HEK293 (cell line): ENCODE data around the gene ITPKC.

Source experiments
- BCL11A ChIP-seq: fragments of 450-650 bp; formaldehyde crosslinking; IDR thresholded peaks from 2 replicates; pipeline ENCODE4 v1.5.1; 2016; ENCODE audit warnings: low read depth, missing biosample characterization, missing genetic modification characterization
- CTCF ChIP-seq: fragments of 450-650 bp; formaldehyde crosslinking; IDR thresholded peaks from 2 replicates; pipeline ENCODE4 v1.5.1; 2016; ENCODE audit warnings: missing biosample characterization, missing genetic modification characterization
- HOXA7 ChIP-seq: sonication (generic); formaldehyde crosslinking; IDR thresholded peaks from 2 replicates; pipeline ENCODE4 v1.8.1; 2022; ENCODE audit warnings: missing genetic modification reagents, borderline replicate concordance
- YY1 ChIP-seq: fragments of 450-650 bp; formaldehyde crosslinking; IDR thresholded peaks from 2 replicates; pipeline ENCODE4 v1.5.1; 2018; ENCODE audit warnings: missing biosample characterization, missing genetic modification characterization
- ZBTB10 ChIP-seq: fragments of 450-650 bp; formaldehyde crosslinking; IDR thresholded peaks from 2 replicates; pipeline ENCODE4 v1.5.1; 2016; ENCODE audit warnings: missing biosample characterization, missing genetic modification characterization
- ZBTB21 ChIP-seq: fragments of 450-650 bp; formaldehyde crosslinking; IDR thresholded peaks from 2 replicates; pipeline ENCODE4 v1.5.1; 2017; ENCODE audit warnings: missing biosample characterization, missing genetic modification characterization
- ZNF114 ChIP-seq: fragments of 450-650 bp; formaldehyde crosslinking; IDR thresholded peaks from 2 replicates; pipeline ENCODE4 v1.5.0; 2017; ENCODE audit warnings: missing biosample characterization, missing genetic modification characterization
- ZNF146 ChIP-seq: fragments of 450-650 bp; formaldehyde crosslinking; IDR thresholded peaks from 2 replicates; pipeline ENCODE4 v1.5.1; 2016; ENCODE audit warnings: missing biosample characterization, missing genetic modification characterization
- ZNF221 ChIP-seq: fragments of 450-650 bp; formaldehyde crosslinking; IDR thresholded peaks from 2 replicates; pipeline ENCODE4 v1.5.1; 2017; ENCODE audit warnings: missing biosample characterization, missing genetic modification characterization, borderline replicate concordance
- ZNF239 ChIP-seq: fragments of 450-650 bp; formaldehyde crosslinking; IDR thresholded peaks from 2 replicates; pipeline ENCODE4 v1.5.1; 2016; ENCODE audit warnings: missing biosample characterization, missing genetic modification characterization
- ZNF510 ChIP-seq: fragments of 450-650 bp; formaldehyde crosslinking; IDR thresholded peaks from 2 replicates; pipeline ENCODE4 v1.5.1; 2018; ENCODE audit warnings: mild to moderate bottlenecking, missing genetic modification characterization, missing biosample characterization; ENCODE audit not compliant: insufficient replicate concordance
- ZNF561 ChIP-seq: fragments of 450-650 bp; IDR thresholded peaks from 2 replicates; pipeline ENCODE4 v1.5.1; 2018; ENCODE audit warnings: missing biosample characterization, missing genetic modification characterization, borderline replicate concordance
- ZNF670 ChIP-seq: fragments of 450-650 bp; formaldehyde crosslinking; IDR thresholded peaks from 2 replicates; pipeline ENCODE4 v1.5.1; 2016; ENCODE audit warnings: missing biosample characterization, missing genetic modification characterization, low read depth

GRCh38 chr19:40673397-40673796 is 43.5 kb upstream of the ITPKC start:
- TF ChIP-seq YY1 (tag by site-specific recombination) (no peak), CTCF (no peak), ZNF670 (no peak), ZNF114 (no peak), ZNF510 (tag by site-specific recombination) (no peak), ZNF146 (tag by site-specific recombination) (no peak), ZBTB21 (tag by site-specific recombination) (no peak), ZNF221 (tag by site-specific recombination) (no peak), HOXA7 (CRISPR knock-in tag) (no peak), ZNF561 (tag by site-specific recombination) (no peak), ZNF239 (tag by site-specific recombination) (no peak), ZBTB10 (tag by site-specific recombination) (no peak), BCL11A (tag by site-specific recombination) (no peak)
